Osteocyte (in vitro differentiated cells): ENCODE data around the gene CACYBP. TPM values are rescaled to one million over a fixed set of nuclear protein-coding genes. Genes with fewer than 3 reads are reported as not detected.

Source experiments
- DNase-seq: peaks from one replicate; pipeline ENCODE4 v3.0.0; 2021; ENCODE audit warnings: mixed read lengths; ENCODE audit not compliant: unreplicated experiment; ENCODE audit errors: extremely low spot score
- H3K27ac Mint-ChIP-seq: one replicate; pipeline ENCODE4 v1.8.0; 2021; ENCODE audit warnings: mild to moderate bottlenecking, mixed read lengths; ENCODE audit not compliant: unreplicated experiment
- H3K27me3 Mint-ChIP-seq: one replicate; pipeline ENCODE4 v1.8.0; 2021; ENCODE audit warnings: mixed read lengths; ENCODE audit not compliant: unreplicated experiment
- H3K36me3 Mint-ChIP-seq: one replicate; pipeline ENCODE4 v1.8.0; 2021; ENCODE audit warnings: mixed read lengths; ENCODE audit not compliant: unreplicated experiment
- H3K4me1 Mint-ChIP-seq: one replicate; pipeline ENCODE4 v1.8.0; 2021; ENCODE audit warnings: mixed read lengths; ENCODE audit not compliant: unreplicated experiment
- H3K4me3 Mint-ChIP-seq: one replicate; pipeline ENCODE4 v1.8.0; 2021; ENCODE audit warnings: mild to moderate bottlenecking, moderate library complexity, mixed read lengths; ENCODE audit not compliant: unreplicated experiment
- H3K9me3 Mint-ChIP-seq: one replicate; pipeline ENCODE4 v1.8.0; 2021; ENCODE audit warnings: mixed read lengths; ENCODE audit not compliant: unreplicated experiment
- CTCF ChIP-seq: fragments of 200-600 bp; sonication (generic); IDR thresholded peaks from 2 replicates; pipeline ENCODE4 v1.5.0; 2021; ENCODE audit warnings: antibody characterized with exemption, mild to moderate bottlenecking, moderate library complexity
- total RNA-seq: library from RNA; stranded (reverse); gene quantifications from 2 replicates; pipeline ENCODE4 v1.2.1, GENCODE V29; 2021

The CACYBP gene
- total RNA-seq, 1 donor from 2014 or later = 58.3 TPM

- Mint-ChIP-seq H3K4me3 (no peak overlapping the region), H3K36me3 (peaks cover 2% of the 10 kb centered on the region), H3K4me1 (peaks cover 21% of the 10 kb centered on the region), H3K27me3 (no peaks in the 10 kb centered on the region), H3K27ac (no peak overlapping the region), H3K9me3 (no peaks in the 10 kb centered on the region)
- TF ChIP-seq CTCF = no peak
- no peak for DNase-seq
Measured at GRCh38 chr1:174956086-174956485, 43.7 kb upstream of the CACYBP start.

DNA sequence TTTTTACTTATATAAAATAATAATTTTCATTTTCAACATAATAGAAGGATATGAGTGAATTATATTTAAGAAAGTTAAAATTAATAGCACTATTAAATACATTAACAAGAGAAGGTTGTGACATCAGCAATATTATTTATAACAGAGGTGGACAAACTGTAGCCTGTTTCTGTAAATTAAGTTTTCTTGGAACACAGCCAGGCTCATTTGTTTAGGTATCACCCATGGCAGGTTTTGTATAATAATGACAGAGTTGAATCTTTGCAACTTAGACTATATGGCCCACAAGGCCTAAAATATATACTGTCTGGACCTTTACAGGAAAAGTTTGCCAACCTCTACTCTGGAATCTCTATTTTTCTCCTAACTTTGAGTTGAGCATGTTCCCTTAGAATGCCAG, 42.8 kb upstream of the CACYBP start:
- no peaks in the 10 kb centered on the region for H3K27me3 Mint-ChIP-seq
- peaks cover 2% of the 10 kb centered on the region for H3K36me3 Mint-ChIP-seq
- no peak overlapping the region for H3K4me3 Mint-ChIP-seq
- TF ChIP-seq CTCF = no peak
- no peak for DNase-seq
- H3K9me3 Mint-ChIP-seq = no peaks in the 10 kb centered on the region
- peaks cover 21% of the 10 kb centered on the region for H3K4me1 Mint-ChIP-seq
- no peak overlapping the region for H3K27ac Mint-ChIP-seq

- DNase-seq = no peak
- no peak for TF ChIP-seq CTCF
- peaks cover 2% of the 10 kb centered on the region for H3K36me3 Mint-ChIP-seq
- H3K4me3 Mint-ChIP-seq = no peak overlapping the region
- no peaks in the 10 kb centered on the region for H3K9me3 Mint-ChIP-seq
- no peaks in the 10 kb centered on the region for H3K27me3 Mint-ChIP-seq
- H3K27ac Mint-ChIP-seq = no peak overlapping the region
- peaks cover 21% of the 10 kb centered on the region for H3K4me1 Mint-ChIP-seq
Measured at GRCh38 chr1:174957829-174958228, 41.9 kb upstream of the CACYBP start.

DNA sequence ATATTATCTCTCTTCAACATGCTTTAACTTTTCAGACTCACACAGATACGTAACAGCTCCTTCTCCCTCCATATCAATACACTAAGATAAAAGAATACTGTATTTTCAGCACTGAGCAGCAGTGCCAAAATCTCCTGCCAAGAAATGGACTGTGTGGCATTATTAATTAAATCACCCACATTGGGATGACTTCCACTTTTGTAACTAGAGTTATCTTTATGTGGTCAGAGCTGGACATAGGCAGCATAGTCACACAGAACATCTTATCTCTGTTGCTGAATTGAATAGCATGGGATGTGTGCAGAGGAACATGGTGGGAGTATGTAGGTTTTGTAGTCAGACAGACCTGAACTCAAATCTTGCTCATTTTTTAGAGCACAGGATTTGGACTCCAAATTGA, 41.4 kb upstream of the CACYBP start:
- H3K36me3 Mint-ChIP-seq = peaks cover 2% of the 10 kb centered on the region
- no peak for TF ChIP-seq CTCF
- H3K4me3 Mint-ChIP-seq = no peak overlapping the region
- no peaks in the 10 kb centered on the region for H3K9me3 Mint-ChIP-seq
- no peak overlapping the region for H3K27ac Mint-ChIP-seq
- no peak for DNase-seq
- no peaks in the 10 kb centered on the region for H3K27me3 Mint-ChIP-seq
- H3K4me1 Mint-ChIP-seq = peaks cover 22% of the 10 kb centered on the region

DNA sequence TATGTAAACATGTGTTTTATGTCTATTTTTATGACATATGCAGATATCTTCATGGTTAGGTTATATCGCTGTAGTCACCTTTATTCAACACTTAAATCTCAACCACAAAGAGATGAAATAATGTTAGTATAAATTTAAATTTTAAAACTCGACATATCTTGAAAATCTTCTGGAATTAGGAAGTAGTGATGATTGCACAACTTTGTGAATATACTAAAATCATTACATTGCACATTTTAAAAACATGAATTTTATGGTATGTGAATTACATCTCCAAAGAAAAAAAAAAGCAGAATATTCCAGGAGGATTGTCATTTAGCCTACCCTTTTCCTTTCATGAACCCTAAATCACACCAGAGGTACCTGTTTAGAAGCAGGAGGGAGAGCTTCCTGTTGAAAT, 39.4 kb upstream of the CACYBP start:
- Mint-ChIP-seq H3K27ac (no peak overlapping the region), H3K4me3 (no peak overlapping the region), H3K9me3 (no peaks in the 10 kb centered on the region), H3K4me1 (peaks cover 23% of the 10 kb centered on the region), H3K27me3 (no peaks in the 10 kb centered on the region), H3K36me3 (peaks cover 2% of the 10 kb centered on the region)
- DNase-seq = no peak
- no peak for TF ChIP-seq CTCF
